C4-2B (cell line): ENCODE measurements around the gene EPHA5.

Experiments used
- ZFX ChIP-seq: fragments of 450-650 bp; IDR thresholded peaks from 2 replicates; pipeline ENCODE4 v1.6.1; 2017
- TF ChIP-seq, protein P1 (sequence below): fragments of 450-650 bp; conservative IDR thresholded peaks from 2 replicates; pipeline ENCODE4 v1.5.1; 2017; ENCODE audit warnings: mild to moderate bottlenecking

DNA sequence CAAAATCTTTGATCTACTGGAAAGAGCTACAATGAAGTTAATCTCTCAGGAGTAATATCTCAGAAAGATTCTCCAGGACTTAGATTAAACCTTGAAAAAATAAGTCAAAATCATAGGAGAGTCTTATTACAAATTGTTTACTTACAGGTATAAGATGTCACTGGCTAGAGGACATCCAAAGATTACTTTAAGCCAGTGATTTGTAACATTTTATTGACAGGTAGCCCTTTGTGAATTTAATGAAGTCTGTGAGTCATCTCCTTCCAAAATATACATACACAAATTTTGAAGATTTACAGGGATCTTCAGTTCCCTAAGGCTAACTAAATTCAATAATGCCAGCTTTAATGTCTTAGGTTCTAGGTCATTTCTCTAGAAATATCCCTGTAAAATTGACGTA is 359.7 kb downstream of the EPHA5 start:
- TF ChIP-seq, protein P1, sequence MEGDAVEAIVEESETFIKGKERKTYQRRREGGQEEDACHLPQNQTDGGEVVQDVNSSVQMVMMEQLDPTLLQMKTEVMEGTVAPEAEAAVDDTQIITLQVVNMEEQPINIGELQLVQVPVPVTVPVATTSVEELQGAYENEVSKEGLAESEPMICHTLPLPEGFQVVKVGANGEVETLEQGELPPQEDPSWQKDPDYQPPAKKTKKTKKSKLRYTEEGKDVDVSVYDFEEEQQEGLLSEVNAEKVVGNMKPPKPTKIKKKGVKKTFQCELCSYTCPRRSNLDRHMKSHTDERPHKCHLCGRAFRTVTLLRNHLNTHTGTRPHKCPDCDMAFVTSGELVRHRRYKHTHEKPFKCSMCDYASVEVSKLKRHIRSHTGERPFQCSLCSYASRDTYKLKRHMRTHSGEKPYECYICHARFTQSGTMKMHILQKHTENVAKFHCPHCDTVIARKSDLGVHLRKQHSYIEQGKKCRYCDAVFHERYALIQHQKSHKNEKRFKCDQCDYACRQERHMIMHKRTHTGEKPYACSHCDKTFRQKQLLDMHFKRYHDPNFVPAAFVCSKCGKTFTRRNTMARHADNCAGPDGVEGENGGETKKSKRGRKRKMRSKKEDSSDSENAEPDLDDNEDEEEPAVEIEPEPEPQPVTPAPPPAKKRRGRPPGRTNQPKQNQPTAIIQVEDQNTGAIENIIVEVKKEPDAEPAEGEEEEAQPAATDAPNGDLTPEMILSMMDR, result no peak
- no peak for TF ChIP-seq ZFX
